WTC11 (cell line): Measurements from ENCODE around the gene AADACL4. TPM values are rescaled to one million over a fixed set of nuclear protein-coding genes. Genes with fewer than 3 reads are reported as not detected.
A peak's percentile ranks its signal among the peaks of the same experiment; 100 is the strongest.

Source experiments
- ATAC-seq: fragments of 200-7000 bp; cut with Tn5 transposase; 2 replicates; pipeline ENCODE4 v1.10.0; 2021; ENCODE audit warnings: mild to moderate bottlenecking, moderate library complexity
- CTCF ChIA-PET: fragments of 300-600 bp; sonication (Branson Sonifier 250); formaldehyde crosslinking; loops from one replicate; lab custom pipeline; 2021; ENCODE audit warnings: antibody characterized with exemption; lab: Charles Lee
- POLR2A ChIA-PET: fragments of 350-600 bp; sonication (Branson Sonifier 250); formaldehyde crosslinking; loops from one replicate; lab custom pipeline; 2021; ENCODE audit warnings: antibody characterized with exemption; lab: Charles Lee
- DNase-seq: peaks from one replicate; pipeline ENCODE4 v3.0.0; 2021; ENCODE audit warnings: low spot score
- H3K27ac Mint-ChIP-seq: 2 replicates; pipeline ENCODE4 v1.8.0; 2021; ENCODE audit warnings: mixed read lengths
- H3K27me3 Mint-ChIP-seq: 2 replicates; pipeline ENCODE4 v1.8.0; 2021; ENCODE audit warnings: low read depth, mild to moderate bottlenecking, moderate library complexity, mixed read lengths
- H3K36me3 Mint-ChIP-seq: 2 replicates; pipeline ENCODE4 v1.8.0; 2021; ENCODE audit warnings: mixed read lengths
- H3K4me1 Mint-ChIP-seq: 2 replicates; pipeline ENCODE4 v1.8.0; 2022; ENCODE audit warnings: mixed read lengths
- H3K4me3 Mint-ChIP-seq: 2 replicates; pipeline ENCODE4 v1.8.0; 2021; ENCODE audit warnings: mild to moderate bottlenecking, moderate library complexity, mixed read lengths
- H3K9me3 Mint-ChIP-seq: 2 replicates; pipeline ENCODE4 v1.8.0; 2021; ENCODE audit warnings: mixed read lengths
- CREB1 ChIP-seq: sonication (generic); formaldehyde crosslinking; IDR thresholded peaks from 2 replicates; pipeline ENCODE4 v1.8.0; 2023; ENCODE audit warnings: mild to moderate bottlenecking, missing genetic modification reagents
- CTCF ChIP-seq: fragments of 200-600 bp; IDR thresholded peaks from 2 replicates; pipeline ENCODE4 v1.8.0; 2022; ENCODE audit warnings: antibody characterized with exemption
- E2F1 ChIP-seq: sonication (generic); formaldehyde crosslinking; IDR thresholded peaks from 2 replicates; pipeline ENCODE4 v1.8.0; 2022; ENCODE audit warnings: mild to moderate bottlenecking, missing genetic modification reagents
- ELF4 ChIP-seq: sonication (generic); formaldehyde crosslinking; IDR thresholded peaks from 2 replicates; pipeline ENCODE4 v1.8.1; 2022; ENCODE audit warnings: low read depth, mild to moderate bottlenecking, moderate library complexity, missing genetic modification reagents
- FOXJ3 ChIP-seq: sonication (generic); formaldehyde crosslinking; IDR thresholded peaks from 2 replicates; pipeline ENCODE4 v1.9.0; 2021; ENCODE audit warnings: missing genetic modification reagents, mild to moderate bottlenecking, borderline replicate concordance
- GRHL2 ChIP-seq: fragments of 250-450 bp; sonication (Bioruptor Pico); IDR thresholded peaks from 2 replicates; pipeline ENCODE4 v1.8.0; 2022; ENCODE audit warnings: mild to moderate bottlenecking, moderate library complexity; ENCODE audit not compliant: insufficient replicate concordance, severe bottlenecking
- JAZF1 ChIP-seq: fragments of 250-450 bp; sonication (Bioruptor Pico); IDR thresholded peaks from 2 replicates; pipeline ENCODE4 v1.9.0; 2021; ENCODE audit warnings: moderate library complexity, mild to moderate bottlenecking, inconsistent platforms
- JUN ChIP-seq: sonication (generic); formaldehyde crosslinking; IDR thresholded peaks from 2 replicates; pipeline ENCODE4 v1.8.0; 2023; ENCODE audit warnings: mild to moderate bottlenecking, missing genetic modification reagents
- SMAD3 ChIP-seq: sonication (generic); formaldehyde crosslinking; IDR thresholded peaks from 2 replicates; pipeline ENCODE4 v1.8.0; 2022; ENCODE audit warnings: missing genetic modification reagents, mild to moderate bottlenecking, borderline replicate concordance
- SMAD4 ChIP-seq: sonication (generic); formaldehyde crosslinking; IDR thresholded peaks from 2 replicates; pipeline ENCODE4 v1.8.0; 2022; ENCODE audit warnings: mild to moderate bottlenecking, missing genetic modification reagents
- TP53 ChIP-seq: sonication (generic); formaldehyde crosslinking; IDR thresholded peaks from 2 replicates; pipeline ENCODE4 v1.8.1; 2023; ENCODE audit warnings: mild to moderate bottlenecking, missing genetic modification reagents
- ZNF138 ChIP-seq: sonication (generic); formaldehyde crosslinking; conservative IDR thresholded peaks from 2 replicates; pipeline ENCODE4 v1.8.1; 2022; ENCODE audit warnings: mild to moderate bottlenecking, moderate library complexity, missing genetic modification reagents
- ZNF263 ChIP-seq: sonication (generic); formaldehyde crosslinking; IDR thresholded peaks from 2 replicates; pipeline ENCODE4 v1.8.1; 2022; ENCODE audit warnings: low read depth, mild to moderate bottlenecking, moderate library complexity, missing genetic modification reagents
- ZNF317 ChIP-seq: sonication (generic); formaldehyde crosslinking; IDR thresholded peaks from 2 replicates; pipeline ENCODE4 v1.8.1; 2023; ENCODE audit warnings: low read depth, mild to moderate bottlenecking, moderate library complexity, missing genetic modification reagents, borderline replicate concordance
- total RNA-seq: library from RNA; stranded (reverse); gene quantifications from 3 replicates; pipeline ENCODE4 v1.2.3, GENCODE V29; 2021
- TF ChIP-seq, protein P1 (sequence below): sonication (generic); formaldehyde crosslinking; IDR thresholded peaks from 2 replicates; pipeline ENCODE4 v1.8.0; 2023; ENCODE audit warnings: missing genetic modification reagents
- TF ChIP-seq, protein P2 (sequence below): sonication (generic); formaldehyde crosslinking; IDR thresholded peaks from 2 replicates; pipeline ENCODE4 v1.8.0; 2023; ENCODE audit warnings: mild to moderate bottlenecking, missing genetic modification reagents
- TF ChIP-seq, protein P3 (sequence below): fragments of 250-450 bp; sonication (Bioruptor Pico); conservative IDR thresholded peaks from 2 replicates; pipeline ENCODE4 v1.9.0; 2021; ENCODE audit warnings: mild to moderate bottlenecking
- TF ChIP-seq, protein P4 (sequence below): sonication (generic); formaldehyde crosslinking; IDR thresholded peaks from 2 replicates; pipeline ENCODE4 v1.8.1; 2023; ENCODE audit warnings: mild to moderate bottlenecking, moderate library complexity, missing genetic modification reagents
- TF ChIP-seq, protein P5 (sequence below): sonication (generic); formaldehyde crosslinking; IDR thresholded peaks from 2 replicates; pipeline ENCODE4 v1.8.1; 2022; ENCODE audit warnings: mild to moderate bottlenecking, moderate library complexity, missing genetic modification reagents
- TF ChIP-seq, protein P6 (sequence below): sonication (generic); formaldehyde crosslinking; IDR thresholded peaks from 2 replicates; pipeline ENCODE4 v1.8.1; 2023; ENCODE audit warnings: mild to moderate bottlenecking, missing genetic modification reagents, moderate library complexity

AADACL4 gene
- total RNA-seq, 1 experiment from 2014 or later = 0.11 TPM

DNA sequence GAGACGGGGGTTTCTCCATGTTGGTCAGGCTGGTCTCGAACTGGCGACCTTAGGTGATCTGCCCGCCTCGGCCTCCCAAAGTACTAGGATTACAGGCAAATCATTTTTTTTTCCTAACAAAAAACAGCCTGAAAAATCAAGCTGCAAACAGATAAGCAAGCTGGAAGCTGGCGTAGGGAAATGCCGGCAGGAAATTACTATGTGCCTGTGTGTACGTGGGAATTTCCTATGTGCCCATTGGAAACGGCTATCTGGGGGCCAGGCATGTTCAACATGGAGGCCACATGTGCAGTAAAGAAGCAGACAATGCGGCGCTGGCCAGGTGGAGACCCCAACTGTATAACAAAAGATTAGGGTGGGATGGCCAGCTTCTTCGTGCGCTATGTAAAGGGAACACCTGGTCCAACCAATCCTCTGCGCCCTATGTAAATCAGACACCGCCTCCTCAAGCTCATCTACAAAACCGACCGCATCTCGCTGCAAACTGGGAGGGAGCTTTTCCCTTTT is 9.1 kb upstream of the AADACL4 start:
- Mint-ChIP-seq H3K4me3 (no peak overlapping the region), H3K27ac (0 out of 2 replicates have a peak overlapping the region, but pooled peaks have one; percentile 3), H3K27me3 (peaks cover 4% of the 10 kb centered on the region; the same call in 1 of the 2 replicates), H3K9me3 (peaks cover 22% of the 10 kb centered on the region), H3K36me3 (peaks cover 11% of the 10 kb centered on the region), H3K4me1 (peaks cover 52% of the 10 kb centered on the region)
- DNase-seq (no peak), ATAC-seq (no peak; the same call in 1 of the 2 replicates)
- no peak for TF ChIP-seq ELF4 (CRISPR knock-in tag)
- no peak for TF ChIP-seq ZNF263
- TF ChIP-seq, protein P1, sequence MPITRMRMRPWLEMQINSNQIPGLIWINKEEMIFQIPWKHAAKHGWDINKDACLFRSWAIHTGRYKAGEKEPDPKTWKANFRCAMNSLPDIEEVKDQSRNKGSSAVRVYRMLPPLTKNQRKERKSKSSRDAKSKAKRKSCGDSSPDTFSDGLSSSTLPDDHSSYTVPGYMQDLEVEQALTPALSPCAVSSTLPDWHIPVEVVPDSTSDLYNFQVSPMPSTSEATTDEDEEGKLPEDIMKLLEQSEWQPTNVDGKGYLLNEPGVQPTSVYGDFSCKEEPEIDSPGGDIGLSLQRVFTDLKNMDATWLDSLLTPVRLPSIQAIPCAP (CRISPR knock-in tag) = no peak
- TF ChIP-seq, protein P2, sequence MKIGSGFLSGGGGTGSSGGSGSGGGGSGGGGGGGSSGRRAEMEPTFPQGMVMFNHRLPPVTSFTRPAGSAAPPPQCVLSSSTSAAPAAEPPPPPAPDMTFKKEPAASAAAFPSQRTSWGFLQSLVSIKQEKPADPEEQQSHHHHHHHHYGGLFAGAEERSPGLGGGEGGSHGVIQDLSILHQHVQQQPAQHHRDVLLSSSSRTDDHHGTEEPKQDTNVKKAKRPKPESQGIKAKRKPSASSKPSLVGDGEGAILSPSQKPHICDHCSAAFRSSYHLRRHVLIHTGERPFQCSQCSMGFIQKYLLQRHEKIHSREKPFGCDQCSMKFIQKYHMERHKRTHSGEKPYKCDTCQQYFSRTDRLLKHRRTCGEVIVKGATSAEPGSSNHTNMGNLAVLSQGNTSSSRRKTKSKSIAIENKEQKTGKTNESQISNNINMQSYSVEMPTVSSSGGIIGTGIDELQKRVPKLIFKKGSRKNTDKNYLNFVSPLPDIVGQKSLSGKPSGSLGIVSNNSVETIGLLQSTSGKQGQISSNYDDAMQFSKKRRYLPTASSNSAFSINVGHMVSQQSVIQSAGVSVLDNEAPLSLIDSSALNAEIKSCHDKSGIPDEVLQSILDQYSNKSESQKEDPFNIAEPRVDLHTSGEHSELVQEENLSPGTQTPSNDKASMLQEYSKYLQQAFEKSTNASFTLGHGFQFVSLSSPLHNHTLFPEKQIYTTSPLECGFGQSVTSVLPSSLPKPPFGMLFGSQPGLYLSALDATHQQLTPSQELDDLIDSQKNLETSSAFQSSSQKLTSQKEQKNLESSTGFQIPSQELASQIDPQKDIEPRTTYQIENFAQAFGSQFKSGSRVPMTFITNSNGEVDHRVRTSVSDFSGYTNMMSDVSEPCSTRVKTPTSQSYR (CRISPR knock-in tag) = no peak
- no peak for TF ChIP-seq FOXJ3 (CRISPR knock-in tag)
- TF ChIP-seq JUN (CRISPR knock-in tag) = no peak
- no peak for TF ChIP-seq SMAD3 (CRISPR knock-in tag)
- no peak for TF ChIP-seq JAZF1 (CRISPR knock-in tag)
- TF ChIP-seq, protein P3, sequence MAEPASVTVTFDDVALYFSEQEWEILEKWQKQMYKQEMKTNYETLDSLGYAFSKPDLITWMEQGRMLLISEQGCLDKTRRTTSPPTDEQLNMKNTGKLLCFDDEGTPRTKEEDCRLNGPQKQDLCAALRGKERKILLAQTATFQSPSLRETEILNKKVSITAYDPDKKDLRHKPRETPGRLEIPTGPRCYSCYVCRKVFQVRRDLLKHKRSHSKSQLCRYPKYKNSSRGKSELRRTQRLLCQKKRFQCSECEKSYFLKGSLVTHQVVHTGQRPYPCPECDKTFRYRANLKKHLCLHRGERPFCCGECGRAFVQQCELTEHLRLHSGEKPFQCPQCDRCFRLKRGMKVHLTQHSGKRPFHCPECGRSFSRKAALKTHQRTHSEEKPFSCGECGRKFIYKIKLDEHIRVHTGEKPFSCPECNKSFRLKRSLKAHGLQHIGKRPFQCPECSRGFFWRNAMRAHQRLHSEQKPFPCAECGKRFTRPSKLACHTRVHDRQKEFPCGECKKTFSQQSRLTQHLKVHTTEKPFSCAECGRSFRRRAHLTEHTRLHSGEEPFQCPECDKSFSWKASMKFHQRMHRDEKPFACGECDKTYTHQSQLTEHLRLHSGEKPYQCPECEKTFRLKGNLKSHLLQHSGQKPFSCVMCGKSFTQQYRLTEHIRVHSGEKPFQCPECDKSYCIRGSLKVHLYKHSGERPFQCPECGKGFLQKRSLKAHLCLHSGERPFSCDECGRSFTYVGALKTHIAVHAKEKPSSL (CRISPR knock-in tag) = no peak
- TF ChIP-seq, protein P4, sequence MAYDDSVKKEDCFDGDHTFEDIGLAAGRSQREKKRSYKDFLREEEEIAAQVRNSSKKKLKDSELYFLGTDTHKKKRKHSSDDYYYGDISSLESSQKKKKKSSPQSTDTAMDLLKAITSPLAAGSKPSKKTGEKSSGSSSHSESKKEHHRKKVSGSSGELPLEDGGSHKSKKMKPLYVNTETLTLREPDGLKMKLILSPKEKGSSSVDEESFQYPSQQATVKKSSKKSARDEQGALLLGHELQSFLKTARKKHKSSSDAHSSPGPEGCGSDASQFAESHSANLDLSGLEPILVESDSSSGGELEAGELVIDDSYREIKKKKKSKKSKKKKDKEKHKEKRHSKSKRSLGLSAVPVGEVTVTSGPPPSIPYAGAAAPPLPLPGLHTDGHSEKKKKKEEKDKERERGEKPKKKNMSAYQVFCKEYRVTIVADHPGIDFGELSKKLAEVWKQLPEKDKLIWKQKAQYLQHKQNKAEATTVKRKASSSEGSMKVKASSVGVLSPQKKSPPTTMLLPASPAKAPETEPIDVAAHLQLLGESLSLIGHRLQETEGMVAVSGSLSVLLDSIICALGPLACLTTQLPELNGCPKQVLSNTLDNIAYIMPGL = no peak
- TF ChIP-seq, protein P5, sequence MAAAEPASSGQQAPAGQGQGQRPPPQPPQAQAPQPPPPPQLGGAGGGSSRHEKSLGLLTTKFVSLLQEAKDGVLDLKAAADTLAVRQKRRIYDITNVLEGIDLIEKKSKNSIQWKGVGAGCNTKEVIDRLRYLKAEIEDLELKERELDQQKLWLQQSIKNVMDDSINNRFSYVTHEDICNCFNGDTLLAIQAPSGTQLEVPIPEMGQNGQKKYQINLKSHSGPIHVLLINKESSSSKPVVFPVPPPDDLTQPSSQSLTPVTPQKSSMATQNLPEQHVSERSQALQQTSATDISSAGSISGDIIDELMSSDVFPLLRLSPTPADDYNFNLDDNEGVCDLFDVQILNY = no peak
- TF ChIP-seq SMAD4 (CRISPR knock-in tag) = no peak
- no peak for TF ChIP-seq E2F1
- no peak for TF ChIP-seq CREB1 (CRISPR knock-in tag)
- TF ChIP-seq TP53 (CRISPR knock-in tag) = no peak
- TF ChIP-seq ZNF317 (CRISPR knock-in tag) = no peak
- TF ChIP-seq CTCF = no peak
- no peak for TF ChIP-seq GRHL2 (CRISPR knock-in tag)
- TF ChIP-seq, protein P6, sequence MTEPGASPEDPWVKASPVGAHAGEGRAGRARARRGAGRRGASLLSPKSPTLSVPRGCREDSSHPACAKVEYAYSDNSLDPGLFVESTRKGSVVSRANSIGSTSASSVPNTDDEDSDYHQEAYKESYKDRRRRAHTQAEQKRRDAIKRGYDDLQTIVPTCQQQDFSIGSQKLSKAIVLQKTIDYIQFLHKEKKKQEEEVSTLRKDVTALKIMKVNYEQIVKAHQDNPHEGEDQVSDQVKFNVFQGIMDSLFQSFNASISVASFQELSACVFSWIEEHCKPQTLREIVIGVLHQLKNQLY (CRISPR knock-in tag) = no peak
- TF ChIP-seq ZNF138 = no peak
- CTCF ChIA-PET = interaction anchor here (0.7 to 3.0 kb wide), 6 partner anchors 9 to 33 kb away, joined by 3 to 14 read pairs (median 6); no protein-coding TSS in a partner anchor
- POLR2A ChIA-PET = no interaction called here
